ENCODE measurements around the gene CMTM6. TPM values are rescaled to one million over a fixed set of nuclear protein-coding genes. Genes with fewer than 3 reads are reported as not detected.

The CMTM6 gene
- total and polyA plus RNA-seq, 12 donors = 8.5 to 23.8 (median 11.0) TPM

GRCh38 chr3:32450992-32451659 lies 51.5 kb downstream of the CMTM6 start:
- DNase-seq = no peak
- Histone ChIP-seq H3K36me3 (peaks cover 0 to 71% (median 0%) of the 10 kb centered on the region in 9 donors), H3K27ac (no peak overlapping the region), H3K4me1 (peaks cover 0 to 11% (median 0%) of the 10 kb centered on the region in 9 donors), H3K4me3 (no peak overlapping the region), H3K9me3 (no peaks in the 10 kb centered on the region), H3K27me3 (no peaks in the 10 kb centered on the region)
- WGBS, 2 donors = 96 to 98% methylated on average over 12 of the region's 12 CpGs
- ATAC-seq = no peak
- intact Hi-C loops (cut with DNase I) = loop anchor here in 1 of 10 donors (10.0 kb wide), 1 partner anchor 166 kb away; no protein-coding TSS in a partner anchor
- no peak for TF ChIP-seq CTCF (IDR thresholded peaks at IDR 0.05)

- WGBS, 2 donors = 98% methylated on average over 2 of the region's 2 CpGs
- intact Hi-C loops (cut with DNase I) = loop anchor here in 1 of 10 donors (10.0 kb wide), 1 partner anchor 166 kb away; no protein-coding TSS in a partner anchor
Observed at GRCh38 chr3:32450426-32450825, 52.2 kb downstream of the CMTM6 start.

GRCh38 chr3:32449691-32450090 lies 53.0 kb downstream of the CMTM6 start:
- peaks cover 0 to 1% (median 0%) of the 10 kb centered on the region in 11 donors for H3K9me3 ChIP-seq

More at GRCh38 chr3:32450426-32450825, 52.2 kb downstream of the CMTM6 start:
- no peak for ATAC-seq
- Histone ChIP-seq H3K36me3 (peaks cover 0 to 66% (median 0%) of the 10 kb centered on the region in 9 donors), H3K4me3 (no peak overlapping the region), H3K4me1 (peaks cover 0 to 11% (median 0%) of the 10 kb centered on the region in 9 donors), H3K27ac (no peak overlapping the region), H3K27me3 (no peaks in the 10 kb centered on the region), H3K9me3 (no peaks in the 10 kb centered on the region)
- DNase-seq = no peak
- no peak for TF ChIP-seq CTCF (IDR thresholded peaks at IDR 0.05)

More at GRCh38 chr3:32449691-32450090, 53.0 kb downstream of the CMTM6 start:
- 95 to 96% methylated on average over 3 of the region's 3 CpGs for WGBS, 2 donors
- DNase-seq = no peak
- Histone ChIP-seq H3K4me1 (peaks cover 0 to 11% (median 0%) of the 10 kb centered on the region in 9 donors), H3K4me3 (no peak overlapping the region), H3K27ac (no peak overlapping the region), H3K36me3 (peaks cover 0 to 59% (median 0%) of the 10 kb centered on the region in 9 donors), H3K27me3 (no peaks in the 10 kb centered on the region)
- no peak for TF ChIP-seq CTCF (IDR thresholded peaks at IDR 0.05)
- no peak for ATAC-seq
- intact Hi-C loops (cut with DNase I) = loop anchor here in 1 of 10 donors (10.0 kb wide), 1 partner anchor 165 kb away; no protein-coding TSS in a partner anchor

All from heart right ventricle (tissue), 16 donors.